Measurements from ENCODE around the gene CAD. TPM values are rescaled to one million over a fixed set of nuclear protein-coding genes. Genes with fewer than 3 reads are reported as not detected.
A peak's percentile ranks its signal among the peaks of the same experiment; 100 is the strongest.
"Not testable (repeated sequence)": the region's sequence is repeated elsewhere in the genome, so short reads cannot be mapped to it uniquely, and the experiment has no call there.

The CAD gene
- total RNA-seq, 4 donors from 2014 or later: 2.7 to 10.2 (median 7.1) TPM

- no peak overlapping the region for H3K27ac ChIP-seq
- ATAC-seq: peak; percentile 29 to 34
These were observed 47.8 kb downstream of the CAD start for GRCh38 chr2:27264753-27265535.

DNA sequence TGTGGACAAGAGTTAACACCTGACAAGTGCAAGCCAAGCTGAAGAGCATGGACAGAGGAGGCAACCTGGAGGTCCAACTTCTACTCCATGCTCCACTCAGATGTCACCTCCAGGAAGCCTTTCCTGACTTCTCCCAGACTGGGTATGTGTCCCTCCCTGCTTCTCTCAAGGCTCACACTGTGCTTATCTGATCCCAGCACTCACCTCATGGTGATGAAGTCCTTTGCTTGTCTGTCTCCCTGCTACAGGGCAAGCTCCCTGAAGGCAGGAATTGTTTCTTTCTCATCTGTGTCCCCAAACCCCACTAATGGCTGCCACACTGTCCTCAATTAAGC is 48.3 kb downstream of the CAD start:
- intact Hi-C loops (cut with DNase I; ENCODE audit: low total_unique reads): loop anchor here (1.0 kb wide), 1 partner anchor 15 kb away; no protein-coding TSS in a partner anchor
- peaks cover 59 to 62% (median 62%) of the 10 kb centered on the region in 3 donors for H3K27me3 ChIP-seq
- DNase-seq (no peak), ATAC-seq (no peak)
- H3K27ac ChIP-seq: no peak overlapping the region
- H3K4me1 ChIP-seq: peaks cover 25 to 26% of the 10 kb centered on the region in 2 donors
- no peaks in the 10 kb centered on the region for H3K9me3 ChIP-seq
- no peaks in the 10 kb centered on the region for H3K36me3 ChIP-seq
- TF ChIP-seq, protein P1, sequence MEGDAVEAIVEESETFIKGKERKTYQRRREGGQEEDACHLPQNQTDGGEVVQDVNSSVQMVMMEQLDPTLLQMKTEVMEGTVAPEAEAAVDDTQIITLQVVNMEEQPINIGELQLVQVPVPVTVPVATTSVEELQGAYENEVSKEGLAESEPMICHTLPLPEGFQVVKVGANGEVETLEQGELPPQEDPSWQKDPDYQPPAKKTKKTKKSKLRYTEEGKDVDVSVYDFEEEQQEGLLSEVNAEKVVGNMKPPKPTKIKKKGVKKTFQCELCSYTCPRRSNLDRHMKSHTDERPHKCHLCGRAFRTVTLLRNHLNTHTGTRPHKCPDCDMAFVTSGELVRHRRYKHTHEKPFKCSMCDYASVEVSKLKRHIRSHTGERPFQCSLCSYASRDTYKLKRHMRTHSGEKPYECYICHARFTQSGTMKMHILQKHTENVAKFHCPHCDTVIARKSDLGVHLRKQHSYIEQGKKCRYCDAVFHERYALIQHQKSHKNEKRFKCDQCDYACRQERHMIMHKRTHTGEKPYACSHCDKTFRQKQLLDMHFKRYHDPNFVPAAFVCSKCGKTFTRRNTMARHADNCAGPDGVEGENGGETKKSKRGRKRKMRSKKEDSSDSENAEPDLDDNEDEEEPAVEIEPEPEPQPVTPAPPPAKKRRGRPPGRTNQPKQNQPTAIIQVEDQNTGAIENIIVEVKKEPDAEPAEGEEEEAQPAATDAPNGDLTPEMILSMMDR (IDR thresholded peaks at IDR 0.05 in 4 of 5, conservative IDR thresholded peaks at IDR 0.05 in 1 of 5): no peak
- TF ChIP-seq POLR2A (IDR thresholded peaks at IDR 0.05): no peak
- H3K4me3 ChIP-seq: no peak overlapping the region
- in situ Hi-C loops (cut with MboI; ENCODE audit: low sequenced_read_pairs in 4 of 4): no loop called here

More at GRCh38 chr2:27264753-27265535, 47.8 kb downstream of the CAD start:
- in situ Hi-C loops (cut with MboI; ENCODE audit: low sequenced_read_pairs in 4 of 4) (no loop called here), intact Hi-C loops (cut with DNase I; ENCODE audit: low total_unique reads) (loop anchor here (1.0 kb wide), 2 partner anchors 15 to 38 kb away; no protein-coding TSS in a partner anchor)
- H3K4me1 ChIP-seq: peaks cover 25 to 26% of the 10 kb centered on the region in 2 donors
- H3K27me3 ChIP-seq: peaks cover 65 to 68% (median 66%) of the 10 kb centered on the region in 3 donors
- no peaks in the 10 kb centered on the region for H3K36me3 ChIP-seq
- no peaks in the 10 kb centered on the region for H3K9me3 ChIP-seq
- peak overlapping the region; percentile 18 to 78 (median 46) for H3K4me3 ChIP-seq
- DNase-seq: no peak
- TF ChIP-seq, protein P1 (IDR thresholded peaks at IDR 0.05 in 4 of 5, conservative IDR thresholded peaks at IDR 0.05 in 1 of 5): peak; percentile 39 to 60 (median 46)
- TF ChIP-seq POLR2A (IDR thresholded peaks at IDR 0.05): no peak

DNA sequence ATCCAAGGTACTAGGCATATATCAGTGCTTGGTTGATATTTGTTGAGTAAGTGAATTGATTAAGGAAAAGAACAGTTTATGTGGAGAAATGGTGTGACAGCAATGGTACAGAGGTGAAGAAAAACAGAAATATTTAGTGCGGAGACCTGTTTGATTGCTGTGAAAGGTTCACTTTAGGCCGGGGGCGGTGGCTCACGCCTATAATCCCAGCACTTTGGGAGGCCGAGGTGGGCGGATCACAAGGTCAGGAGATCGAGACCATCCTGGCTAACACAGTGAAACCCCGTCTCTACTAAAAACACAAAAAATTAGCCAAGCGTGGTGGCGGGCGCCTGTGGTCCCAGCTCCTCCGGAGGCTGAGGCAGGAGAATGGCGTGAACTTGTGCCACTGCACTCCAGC is 51.1 kb downstream of the CAD start:
- H3K27ac ChIP-seq; H3K36me3 ChIP-seq; intact Hi-C loops (cut with DNase I; ENCODE audit: low total_unique reads); ATAC-seq; DNase-seq; H3K9me3 ChIP-seq; in situ Hi-C loops (cut with MboI; ENCODE audit: low sequenced_read_pairs in 4 of 4); H3K4me3 ChIP-seq: not testable (repeated sequence)
- Histone ChIP-seq H3K27me3 (peaks cover 31 to 36% (median 34%) of the 10 kb centered on the region in 3 donors), H3K4me1 (peaks cover 15% of the 10 kb centered on the region in 2 donors)

- Histone ChIP-seq H3K9me3 (no peaks in the 10 kb centered on the region), H3K4me3 (no peak overlapping the region), H3K27me3 (peaks cover 13 to 18% (median 16%) of the 10 kb centered on the region in 3 donors), H3K36me3 (no peaks in the 10 kb centered on the region), H3K4me1 (peaks cover 3% of the 10 kb centered on the region in 2 donors), H3K27ac (no peak overlapping the region)
- no peak for ATAC-seq
- no peak for TF ChIP-seq POLR2A (IDR thresholded peaks at IDR 0.05)
- TF ChIP-seq, protein P1 (IDR thresholded peaks at IDR 0.05 in 4 of 5, conservative IDR thresholded peaks at IDR 0.05 in 1 of 5): no peak
- no peak for DNase-seq
- in situ Hi-C loops (cut with MboI; ENCODE audit: low sequenced_read_pairs in 4 of 4) (loop anchor here in 1 of 4 donors (10.0 kb wide), 1 partner anchor 165 kb away; no protein-coding TSS in a partner anchor), intact Hi-C loops (cut with DNase I; ENCODE audit: low total_unique reads) (no loop called here)
These were observed 53.0 kb downstream of the CAD start for GRCh38 chr2:27270131-27270530.

GRCh38 chr2:27270670-27271069 is 53.5 kb downstream of the CAD start:
- H3K27me3 ChIP-seq: peaks cover 9 to 13% (median 10%) of the 10 kb centered on the region in 3 donors

More at GRCh38 chr2:27270670-27271069, 53.5 kb downstream of the CAD start:
- no peaks in the 10 kb centered on the region for H3K36me3 ChIP-seq
- DNase-seq (no peak), ATAC-seq (no peak)
- no peak overlapping the region for H3K4me3 ChIP-seq
- in situ Hi-C loops (cut with MboI; ENCODE audit: low sequenced_read_pairs in 4 of 4): loop anchor here in 1 of 4 donors (10.0 kb wide), 1 partner anchor 166 kb away; no protein-coding TSS in a partner anchor
- TF ChIP-seq, protein P1 (IDR thresholded peaks at IDR 0.05 in 4 of 5, conservative IDR thresholded peaks at IDR 0.05 in 1 of 5): no peak
- TF ChIP-seq POLR2A (IDR thresholded peaks at IDR 0.05): no peak
- intact Hi-C loops (cut with DNase I; ENCODE audit: low total_unique reads): no loop called here
- no peaks in the 10 kb centered on the region for H3K4me1 ChIP-seq
- H3K9me3 ChIP-seq: no peaks in the 10 kb centered on the region
- no peak overlapping the region for H3K27ac ChIP-seq
